ENCODE measurements around the gene C11orf65. TPM values are rescaled to one million over a fixed set of nuclear protein-coding genes. Genes with fewer than 3 reads are reported as not detected.

Gene C11orf65
- total RNA-seq, 1 donor from 2014 or later, result 1.00 TPM

Other genes starting within 250 kb of the C11orf65 start
- 10.3 and 10.4 TPM in 2 replicates for gene NPAT, start 244.9 kb downstream of the C11orf65 start, total RNA-seq
- 51.2 and 59.0 TPM in 2 replicates for gene ATM, start 244.5 kb downstream of the C11orf65 start, total RNA-seq
- gene POGLUT3, start 30.9 kb upstream of the C11orf65 start, total RNA-seq, result 18.5 and 20.0 TPM in 2 replicates
- 4.7 and 7.9 TPM in 2 replicates for gene EXPH5, start 126.2 kb upstream of the C11orf65 start, total RNA-seq
- 27.1 and 32.2 TPM in 2 replicates for gene DDX10, start 197.5 kb upstream of the C11orf65 start, total RNA-seq